HCT116 (cell line): Measurements from ENCODE around the gene ZNF433. TPM values are rescaled to one million over a fixed set of nuclear protein-coding genes. Genes with fewer than 3 reads are reported as not detected.
"Not testable (repeated sequence)": the region's sequence is repeated elsewhere in the genome, so short reads cannot be mapped to it uniquely, and the experiment has no call there.

Experiments used
- ATAC-seq: fragments of 200-7000 bp; cut with Tn5 transposase; 2 replicates; pipeline ENCODE4 v1.9.1; 2020; ENCODE audit warnings: mild to moderate bottlenecking, moderate library complexity
- BruUV-seq: library from RNA; stranded (reverse); fragments of 400-500 nt; replicated peaks from 2 replicates; lab custom pipeline; 2021; lab: Mats Ljungman, UMichigan
- CTCF ChIA-PET: fragments of 300-600 bp; sonication (Branson Sonifier 250); formaldehyde crosslinking; loops from one replicate; lab custom pipeline; 2021; ENCODE audit warnings: antibody characterized with exemption; lab: Charles Lee
- POLR2A ChIA-PET: fragments of 300-600, 350-600 bp; sonication (Branson Sonifier 250); formaldehyde crosslinking; loops from one replicate; lab custom pipeline; 2021; ENCODE audit warnings: antibody characterized with exemption; lab: Charles Lee
- RAD21 ChIA-PET, 2 experiments: fragments of 300-600 bp; sonication (Branson Sonifier 250); formaldehyde crosslinking; loops; one replicate each; lab custom pipeline; 2023; ENCODE audit warnings: low total read pairs in 2 of 2; ENCODE audit not compliant: uncharacterized antibody in 2 of 2, unreplicated experiment in 2 of 2, low non-redundant PET in 1 of 2; lab: Charles Lee
- DNase-seq: peaks from one replicate; pipeline ENCODE4 v3.0.0-alpha.2; 2010; ENCODE audit warnings: low read depth, low spot score
- H2AFZ ChIP-seq: fragments of 200-600 bp; shearing (Covaris generic), sonication (generic); 2 replicates; pipeline ENCODE4 v1.6.1; 2017; ENCODE audit warnings: low read depth, mixed run types, mixed read lengths, antibody characterized with exemption, low read length; ENCODE audit not compliant: poor library complexity, severe bottlenecking
- H3K27ac ChIP-seq: 2 replicates; pipeline ENCODE4 v1.5.1; 2012; ENCODE audit warnings: low read depth, low read length
- H3K27me3 ChIP-seq: fragments of 200-600 bp; sonication (generic); 2 replicates; pipeline ENCODE4 v1.6.1; 2016; ENCODE audit warnings: mixed run types, low read length, mixed read lengths; ENCODE audit not compliant: insufficient read depth
- H3K36me3 ChIP-seq, 2 experiments: fragments of 200-500 bp in 1 of 2; fragments of 200-600 bp in 1 of 2; sonication (Bioruptor generic) in 1 of 2; sonication (generic) in 1 of 2; 2 replicates each; pipeline versions ENCODE4 v1.5.1 to v1.6.1; 2014 to 2016; ENCODE audit warnings: low read length in 2 of 2, inconsistent platforms in 1 of 2, mixed read lengths in 1 of 2, mixed run types in 1 of 2; ENCODE audit not compliant: insufficient read depth in 2 of 2, control insufficient read depth in 1 of 2
- H3K4me1 ChIP-seq, 2 experiments: fragments of 200-600 bp in 1 of 2; sonication (generic) in 1 of 2; 2 replicates each; pipeline versions ENCODE4 v1.5.1 to v1.6.1; 2012 to 2017; ENCODE audit warnings: low read length in 2 of 2, inconsistent platforms in 1 of 2, mild to moderate bottlenecking in 1 of 2, mixed read lengths in 1 of 2, mixed run types in 1 of 2, moderate library complexity in 1 of 2; ENCODE audit not compliant: insufficient read depth in 2 of 2, control insufficient read depth in 1 of 2
- H3K4me2 ChIP-seq: fragments of 200-600 bp; sonication (generic); 2 replicates; pipeline ENCODE4 v1.6.1; 2017; ENCODE audit warnings: mixed run types, low read length, mixed read lengths
- H3K4me3 ChIP-seq, 2 experiments: fragments of 200-600 bp in 1 of 2; sonication (generic) in 1 of 2; replicated peaks in 1 of 2; 2 replicates each; pipeline ENCODE4 v1.5.1; 2011 to 2016; ENCODE audit warnings: low read length in 2 of 2, control low read depth in 1 of 2, low read depth in 1 of 2, mild to moderate bottlenecking in 1 of 2, mixed read lengths in 1 of 2, mixed run types in 1 of 2
- H3K79me2 ChIP-seq: fragments of 200-600 bp; sonication (generic); 2 replicates; pipeline ENCODE4 v1.6.1; 2017; ENCODE audit warnings: mild to moderate bottlenecking, mixed run types, low read length, moderate library complexity, mixed read lengths; ENCODE audit not compliant: insufficient read depth
- H3K9ac ChIP-seq: fragments of 200-600 bp; sonication (generic); 2 replicates; pipeline ENCODE4 v1.6.1; 2016; ENCODE audit warnings: low read length, mixed read lengths
- H3K9me2 ChIP-seq: fragments of 200-600 bp; sonication (generic), shearing (Covaris generic); 2 replicates; pipeline ENCODE4 v1.6.1; 2017; ENCODE audit warnings: mixed run types, mild to moderate bottlenecking, moderate library complexity; ENCODE audit not compliant: insufficient read depth
- H3K9me3 ChIP-seq, 2 experiments: fragments of 200-500 bp in 1 of 2; fragments of 200-600 bp in 1 of 2; sonication (Bioruptor generic) in 1 of 2; sonication (generic) in 1 of 2; 2 replicates each; pipeline ENCODE4 v1.6.1; 2014 to 2017; ENCODE audit warnings: low read length in 2 of 2, mixed read lengths in 2 of 2, inconsistent platforms in 1 of 2, low read depth in 1 of 2, mild to moderate bottlenecking in 1 of 2, mixed run types in 1 of 2, moderate library complexity in 1 of 2; ENCODE audit not compliant: control insufficient read depth in 1 of 2, insufficient read depth in 1 of 2
- H4K20me1 ChIP-seq: fragments of 200-600 bp; sonication (generic), shearing (Covaris generic); 2 replicates; pipeline ENCODE4 v1.6.1; 2017; ENCODE audit warnings: mixed run types, mild to moderate bottlenecking, moderate library complexity; ENCODE audit not compliant: insufficient read depth
- ATF3 ChIP-seq: IDR thresholded peaks from 2 replicates; pipeline ENCODE4 v1.6.1; 2012
- CTCF ChIP-seq, 3 experiments: fragments of 200-600 bp in 1 of 3; sonication (generic) in 1 of 3; IDR thresholded peaks in 2 of 3; conservative IDR thresholded peaks in 1 of 3; 2 replicates each; pipeline ENCODE4 v1.5.1; 2012 to 2017; ENCODE audit warnings: low read depth in 2 of 3, low read length in 2 of 3, antibody characterized with exemption in 1 of 3, borderline replicate concordance in 1 of 3, control low read depth in 1 of 3, mild to moderate bottlenecking in 1 of 3, mixed read lengths in 1 of 3, mixed run types in 1 of 3, moderate library complexity in 1 of 3; ENCODE audit not compliant: insufficient read depth in 1 of 3
- EGR1 ChIP-seq: IDR thresholded peaks from 2 replicates; pipeline ENCODE4 v1.6.1; 2012; ENCODE audit warnings: low read depth
- ELF1 ChIP-seq: IDR thresholded peaks from 2 replicates; pipeline ENCODE4 v1.6.1; 2012; ENCODE audit warnings: low read depth, borderline replicate concordance
- FOSL1 ChIP-seq: IDR thresholded peaks from 2 replicates; pipeline ENCODE4 v1.6.1; 2012; ENCODE audit warnings: low read depth
- POLR2A ChIP-seq: IDR thresholded peaks from 2 replicates; pipeline ENCODE4 v1.7.0; 2011; ENCODE audit warnings: borderline replicate concordance; ENCODE audit not compliant: insufficient read depth, insufficient read length; ENCODE audit errors: extremely low read depth
- RAD21 ChIP-seq: IDR thresholded peaks from 2 replicates; pipeline ENCODE4 v1.6.1; 2012; ENCODE audit warnings: low read depth, mild to moderate bottlenecking
- REST ChIP-seq: IDR thresholded peaks from 2 replicates; pipeline ENCODE4 v1.6.1; 2012; ENCODE audit warnings: low read depth
- SP1 ChIP-seq: IDR thresholded peaks from 2 replicates; pipeline ENCODE4 v1.6.1; 2012; ENCODE audit warnings: low read depth
- SRF ChIP-seq: IDR thresholded peaks from 2 replicates; pipeline ENCODE4 v1.6.1; 2012; ENCODE audit warnings: low read depth
- ZNF274 ChIP-seq: fragments of 200-500 bp; sonication (Bioruptor generic); IDR thresholded peaks from 2 replicates; pipeline ENCODE4 v1.6.1; 2014; ENCODE audit warnings: mild to moderate bottlenecking, low read depth, low read length, inconsistent platforms
- intact Hi-C: fragments of 100-400 bp; cut with micrococcal nuclease; formaldehyde crosslinking; loops from 2 replicates; pipeline ENCODE4 v1.10.0; 2022
- total RNA-seq: library from RNA; stranded (reverse); gene quantifications from one replicate; pipeline ENCODE4 v1.2.1, GENCODE V29; 2021; ENCODE audit not compliant: unreplicated experiment

The ZNF433 gene
- total RNA-seq, 1 experiment from 2014 or later: not detected

GRCh38 chr19:11991921-11992320 lies 43.6 kb downstream of the ZNF433 start:
- H3K9ac ChIP-seq, H2AFZ ChIP-seq, RAD21 ChIA-PET, DNase-seq, H3K27ac ChIP-seq, H3K79me2 ChIP-seq, BruUV-seq, H3K4me3 ChIP-seq, H3K4me1 ChIP-seq, H3K36me3 ChIP-seq, H4K20me1 ChIP-seq, H3K4me2 ChIP-seq, intact Hi-C loops, H3K27me3 ChIP-seq, H3K9me3 ChIP-seq, POLR2A ChIA-PET, ATAC-seq, H3K9me2 ChIP-seq: not testable (repeated sequence)
- CTCF ChIA-PET: interaction anchor here (0.7 kb wide), 1 partner anchor 109 kb away, joined by 3 read pairs; no protein-coding TSS in a partner anchor

GRCh38 chr19:11989112-11989456 lies 46.4 kb downstream of the ZNF433 start:
- Histone ChIP-seq H3K27me3 (no peaks in the 10 kb centered on the region), H2AFZ (no peak overlapping the region), H3K4me3 (no peak overlapping the region; a peak in 1 of 4 replicates), H3K4me1 (peaks cover 0 to 10% of the 10 kb centered on the region in 2 experiments; a peak in 2 of 4 replicates), H3K36me3 (no peaks in the 10 kb centered on the region), H3K9me2 (no peaks in the 10 kb centered on the region), H3K4me2 (no peak overlapping the region), H3K27ac (no peak overlapping the region), H4K20me1 (no peaks in the 10 kb centered on the region), H3K9me3 (no peaks in the 10 kb centered on the region), H3K9ac (no peak overlapping the region)
- ChIA-PET RAD21 (interaction anchor here (1.0 to 1.6 kb wide), 4 partner anchors 65 to 191 kb away, joined by 3 to 9 read pairs (median 6); no protein-coding TSS in a partner anchor), POLR2A (interaction anchor here (1.0 kb wide), 1 partner anchor 64 kb away, joined by 3 read pairs; the partner anchor contains the start of gene ZNF700), CTCF (interaction anchor here (0.7 to 1.1 kb wide), 5 partner anchors 65 to 329 kb away, joined by 3 to 22 read pairs (median 4); partner anchors contain the start of gene ZNF700)
- DNase-seq: no peak
- BruUV-seq: no TSS peak
- intact Hi-C loops: loop anchor here (1.0 to 5.0 kb wide), 6 partner anchors 66 to 432 kb away; partner anchors contain the start of genes ELOF1 and ZNF440
- TF ChIP-seq REST (no peak), ATF3 (no peak), EGR1 (no peak), RAD21 (no peak), FOSL1 (no peak), POLR2A (no peak), ZNF274 (no peak), SP1 (no peak), CTCF (IDR thresholded peaks at IDR 0.05 in 2 of 3, conservative IDR thresholded peaks at IDR 0.05 in 1 of 3; ENCODE audit: borderline replicate concordance in 1 of 3, insufficient read depth in 1 of 3, low read depth in 2 of 3, low read length in 2 of 3) (no peak), ELF1 (no peak), SRF (no peak)
- TF ChIP-seq, all 23 proteins: peak for 0
- ATAC-seq: no peak
- H3K79me2 ChIP-seq: no peaks in the 10 kb centered on the region
